Hippocampal formation (tissue), 2 donors: ENCODE results near the gene CARD14.
"Not testable (repeated sequence)": the region's sequence is repeated elsewhere in the genome, so short reads cannot be mapped to it uniquely, and the experiment has no call there.

Experiments
- DNase-seq, 2 donors: peaks; one replicate each; lab custom pipeline; 2025; lab: John Stamatoyannopoulos, UW

The CARD14 gene

GRCh38 chr17:80147035-80147822 is 22.6 kb upstream of the CARD14 start, which contains the start of gene EIF4A3:
Gene EIF4A3 (minus strand): TSS chr17:80147128. CDS start chr17:80146961, 167 bp downstream.
- peak; percentile 94 to 95 for DNase-seq

GRCh38 chr17:80151333-80151732 is 18.5 kb upstream of the CARD14 start:
- peak in 1 of 2 donors; percentile 4 for DNase-seq

GRCh38 chr17:80152081-80152702 is 17.6 kb upstream of the CARD14 start:
- no peak for DNase-seq

- DNase-seq = no peak
Observed at GRCh38 chr17:80153004-80153403, 16.8 kb upstream of the CARD14 start.

GRCh38 chr17:80154166-80154565 is 15.7 kb upstream of the CARD14 start:
- DNase-seq = no peak

GRCh38 chr17:80155600-80155999 is 14.2 kb upstream of the CARD14 start:
- not testable (repeated sequence) for DNase-seq

- no peak for DNase-seq
Observed at GRCh38 chr17:80158846-80159245, 11.0 kb upstream of the CARD14 start.

GRCh38 chr17:80160536-80160935 is 9.3 kb upstream of the CARD14 start:
- no peak for DNase-seq

- no peak for DNase-seq
Observed at GRCh38 chr17:80163336-80163735, 6.5 kb upstream of the CARD14 start.

GRCh38 chr17:80164185-80164584 is 5.6 kb upstream of the CARD14 start:
- DNase-seq = no peak

GRCh38 chr17:80166446-80166845 is 3.4 kb upstream of the CARD14 start:
- DNase-seq = no peak

- DNase-seq = no peak
Observed at GRCh38 chr17:80168371-80168770, 1.5 kb upstream of the CARD14 start.

GRCh38 chr17:80169107-80169506 is 723 bp upstream of the CARD14 start:
- no peak for DNase-seq

- no peak for DNase-seq
Observed at GRCh38 chr17:80171681-80172080, 1.9 kb downstream of the CARD14 start.

- no peak for DNase-seq
Observed at GRCh38 chr17:80173126-80173525, 3.3 kb downstream of the CARD14 start.

GRCh38 chr17:80173916-80174315 is 4.1 kb downstream of the CARD14 start:
- no peak for DNase-seq

GRCh38 chr17:80176757-80177156 is 6.9 kb downstream of the CARD14 start:
- DNase-seq = no peak

- no peak for DNase-seq
Observed at GRCh38 chr17:80177986-80178595, 8.3 kb downstream of the CARD14 start.

GRCh38 chr17:80180192-80180591 is 10.4 kb downstream of the CARD14 start:
- no peak for DNase-seq

- DNase-seq = no peak
Observed at GRCh38 chr17:80181431-80181830, 11.6 kb downstream of the CARD14 start.

- no peak for DNase-seq
Observed at GRCh38 chr17:80182118-80182844, 12.5 kb downstream of the CARD14 start.

- no peak for DNase-seq
Observed at GRCh38 chr17:80182845-80183223, 13.0 kb downstream of the CARD14 start.
